Cardiac fibroblast (primary cell): ENCODE results near the gene FARS2.

Source experiments
- DNase-seq, 2 donors: peaks; one replicate each; pipeline versions ENCODE4 v3.0.0 to v3.0.0-alpha.2; 2010; ENCODE audit warnings: low read depth in 2 of 2
- H3K4me3 ChIP-seq, 2 donors: replicated peaks in 1 of 2; 1 replicate in 1 of 2; 2 replicates in 1 of 2; pipeline ENCODE4 v1.5.1; 2011; ENCODE audit warnings: low read depth in 2 of 2, low read length in 2 of 2, mild to moderate bottlenecking in 2 of 2, moderate library complexity in 1 of 2
- TF ChIP-seq, protein P1 (sequence below): IDR thresholded peaks from one replicate; pipeline ENCODE4 v1.5.1; 2011; ENCODE audit warnings: low read depth, mild to moderate bottlenecking, low read length, inconsistent platforms

Gene FARS2

DNA sequence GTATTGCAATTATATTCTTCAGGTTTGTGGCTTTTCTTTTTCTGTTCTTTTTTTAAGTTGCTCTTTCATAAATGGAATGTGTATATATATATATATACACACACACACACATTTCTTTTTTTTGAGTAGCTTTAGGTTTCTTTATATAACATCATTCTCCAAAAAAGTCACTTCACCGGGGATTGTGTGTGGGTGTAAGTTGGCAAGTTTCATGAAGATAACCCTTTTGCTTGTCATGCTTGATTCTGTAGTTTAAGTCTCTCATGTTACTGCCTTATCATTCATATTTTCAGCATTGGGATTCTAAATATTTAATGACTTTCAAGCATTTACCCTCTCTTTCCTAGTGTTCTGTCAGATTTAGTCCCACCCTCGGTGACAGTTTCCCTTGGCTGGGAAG lies 181.0 kb downstream of the FARS2 start:
- H3K4me3 ChIP-seq, result no peak overlapping the region
- TF ChIP-seq, protein P1, sequence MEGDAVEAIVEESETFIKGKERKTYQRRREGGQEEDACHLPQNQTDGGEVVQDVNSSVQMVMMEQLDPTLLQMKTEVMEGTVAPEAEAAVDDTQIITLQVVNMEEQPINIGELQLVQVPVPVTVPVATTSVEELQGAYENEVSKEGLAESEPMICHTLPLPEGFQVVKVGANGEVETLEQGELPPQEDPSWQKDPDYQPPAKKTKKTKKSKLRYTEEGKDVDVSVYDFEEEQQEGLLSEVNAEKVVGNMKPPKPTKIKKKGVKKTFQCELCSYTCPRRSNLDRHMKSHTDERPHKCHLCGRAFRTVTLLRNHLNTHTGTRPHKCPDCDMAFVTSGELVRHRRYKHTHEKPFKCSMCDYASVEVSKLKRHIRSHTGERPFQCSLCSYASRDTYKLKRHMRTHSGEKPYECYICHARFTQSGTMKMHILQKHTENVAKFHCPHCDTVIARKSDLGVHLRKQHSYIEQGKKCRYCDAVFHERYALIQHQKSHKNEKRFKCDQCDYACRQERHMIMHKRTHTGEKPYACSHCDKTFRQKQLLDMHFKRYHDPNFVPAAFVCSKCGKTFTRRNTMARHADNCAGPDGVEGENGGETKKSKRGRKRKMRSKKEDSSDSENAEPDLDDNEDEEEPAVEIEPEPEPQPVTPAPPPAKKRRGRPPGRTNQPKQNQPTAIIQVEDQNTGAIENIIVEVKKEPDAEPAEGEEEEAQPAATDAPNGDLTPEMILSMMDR, result no peak

DNA sequence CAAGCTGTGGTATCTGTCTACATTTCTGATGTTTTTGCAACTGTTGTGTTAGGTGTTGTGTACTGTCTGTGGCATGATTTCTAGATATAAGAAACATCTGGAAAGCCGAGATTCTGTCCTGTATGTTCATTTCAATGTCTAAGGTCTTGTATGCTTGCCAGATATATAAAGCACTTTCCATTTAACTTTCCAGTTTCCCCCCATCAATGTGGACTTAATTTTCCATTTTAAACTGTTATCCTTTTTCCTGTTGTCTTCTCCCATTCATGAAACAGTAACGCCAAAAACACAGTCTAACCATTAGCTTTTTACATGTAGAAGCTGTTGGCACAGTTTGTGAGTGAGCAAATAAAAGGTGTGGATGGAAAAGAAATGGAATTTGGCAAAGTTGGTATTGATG lies 181.6 kb downstream of the FARS2 start:
- TF ChIP-seq, protein P1, result no peak
- no peak overlapping the region for H3K4me3 ChIP-seq
- DNase-seq, result no peak

More for the DNA sequence above, 181.0 kb downstream of the FARS2 start:
- no peak for DNase-seq

GRCh38 chr6:5443491-5443890 lies 182.2 kb downstream of the FARS2 start:
- TF ChIP-seq, protein P1, result no peak
- DNase-seq, result no peak
- no peak overlapping the region for H3K4me3 ChIP-seq

DNA sequence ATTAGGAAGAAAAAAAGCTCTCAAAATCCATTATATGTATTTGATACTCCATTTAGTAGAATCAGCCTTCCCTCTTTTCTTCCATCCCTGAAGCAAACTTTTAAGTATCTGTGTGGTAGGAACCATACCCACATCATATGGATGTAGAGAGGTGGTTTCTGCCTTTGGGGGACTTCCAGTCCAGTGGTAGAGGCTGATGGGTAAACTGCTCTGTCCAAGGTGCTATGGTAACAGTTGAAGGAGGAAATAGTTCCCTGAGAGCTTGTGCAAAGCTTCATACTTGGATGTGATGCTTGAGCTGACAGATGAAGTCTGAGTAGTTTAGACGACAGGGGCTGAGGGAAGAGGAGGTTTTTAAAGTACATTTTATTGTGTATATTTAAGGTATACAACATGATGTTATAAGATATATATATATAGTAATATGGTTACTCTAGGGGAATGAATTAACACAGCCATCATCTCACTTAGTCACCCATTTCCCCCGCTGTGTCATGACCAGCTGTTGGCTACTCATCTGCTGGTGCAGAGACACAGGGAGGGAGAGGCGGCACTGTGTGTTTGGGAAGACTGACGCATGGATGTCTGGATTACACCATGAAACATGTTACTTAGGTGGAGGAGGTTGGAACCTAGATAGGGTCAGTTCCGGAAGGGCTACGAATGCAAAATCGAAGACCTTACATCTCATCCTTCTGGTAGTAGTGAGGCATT lies 185.2 kb downstream of the FARS2 start:
- peak in 1 of 2 donors; percentile 67 for DNase-seq
- no peak overlapping the region for H3K4me3 ChIP-seq
- TF ChIP-seq, protein P1, result no peak

DNA sequence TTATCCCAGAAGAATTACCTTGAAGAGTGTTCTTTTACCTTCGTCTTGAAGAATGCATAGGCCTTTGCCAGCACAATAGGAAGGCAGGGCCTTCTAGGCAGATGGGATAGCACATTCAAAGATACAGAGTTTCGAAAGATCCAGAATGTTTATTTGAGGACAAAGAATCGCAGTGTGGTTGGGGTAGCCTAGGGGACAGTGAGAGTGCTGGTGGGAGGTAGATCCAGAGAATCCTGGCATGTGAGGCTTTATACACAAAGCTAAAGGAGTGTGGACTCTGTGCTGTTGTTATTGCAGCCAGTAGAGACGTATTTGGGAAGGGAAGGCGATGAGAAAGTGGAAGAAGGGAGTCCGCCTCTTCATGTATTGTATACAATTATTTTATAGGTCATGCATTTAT lies 186.6 kb downstream of the FARS2 start:
- DNase-seq, result no peak
- TF ChIP-seq, protein P1, result no peak
- H3K4me3 ChIP-seq, result no peak overlapping the region

DNA sequence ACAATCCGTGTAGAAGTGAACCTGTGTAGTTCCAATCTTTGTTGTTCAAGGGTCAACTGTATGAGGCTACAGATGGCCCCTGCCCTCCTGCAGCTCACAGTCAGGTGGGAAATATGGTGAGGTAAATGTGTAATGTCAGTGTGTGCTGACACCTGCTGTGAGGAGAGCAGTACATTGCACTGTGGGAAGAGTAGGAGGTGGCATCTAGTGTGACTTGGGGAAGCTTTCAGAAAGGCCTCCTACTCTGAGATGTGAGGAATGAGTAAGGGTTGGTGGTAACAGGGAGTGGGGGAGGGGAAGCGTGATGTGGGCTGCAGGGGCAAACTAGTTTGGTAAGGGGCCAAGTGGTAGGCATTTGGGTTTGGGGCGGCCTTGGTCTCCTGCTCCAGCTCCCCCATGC lies 188.8 kb downstream of the FARS2 start:
- DNase-seq, result no peak
- no peak overlapping the region for H3K4me3 ChIP-seq
- TF ChIP-seq, protein P1, result no peak

DNA sequence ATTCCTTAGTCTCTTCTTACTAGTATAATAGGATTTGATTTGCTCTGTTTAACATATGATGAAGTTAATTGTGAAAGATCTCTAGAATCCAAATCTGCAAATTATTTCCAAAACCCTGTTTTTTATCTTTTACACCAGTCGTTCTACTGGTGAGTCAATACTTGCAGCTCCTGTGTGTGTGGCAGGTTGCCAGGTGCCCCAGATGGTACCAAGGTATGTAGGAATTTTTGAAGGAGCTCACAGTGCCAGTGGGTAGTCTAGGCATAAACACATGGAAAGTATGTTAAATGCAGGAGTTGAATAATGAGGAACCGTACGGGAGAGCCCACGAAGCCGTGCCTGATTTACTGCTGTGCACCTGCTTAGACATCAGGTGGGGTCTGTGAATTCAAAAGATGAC lies 192.2 kb downstream of the FARS2 start:
- TF ChIP-seq, protein P1, result no peak
- DNase-seq, result no peak
- H3K4me3 ChIP-seq, result no peak overlapping the region
